Amniotic epithelial cell (primary cell): ENCODE data around the gene NAA25.

Experiments used
- DNase-seq: peaks from one replicate; pipeline ENCODE4 v3.0.0-alpha.2; 2010; ENCODE audit warnings: low read depth

NAA25 gene

GRCh38 chr12:112108202-112109079 is at the start of gene NAA25:
NAA25 (minus strand) TSS chr12:112108783; CDS start chr12:112108773, 10 bp downstream.
- peak; percentile 70 for DNase-seq

GRCh38 chr12:112153893-112154219 is 45.3 kb upstream of the NAA25 start:
- DNase-seq = no peak

GRCh38 chr12:112153181-112153892 is 44.8 kb upstream of the NAA25 start:
- DNase-seq = no peak

- no peak for DNase-seq
Measured at GRCh38 chr12:112151766-112152541, 43.4 kb upstream of the NAA25 start.

GRCh38 chr12:112149596-112149995 is 41.0 kb upstream of the NAA25 start:
- no peak for DNase-seq

GRCh38 chr12:112148031-112148513 is 39.5 kb upstream of the NAA25 start:
- DNase-seq = peak; percentile 89

GRCh38 chr12:112146123-112146522 is 37.5 kb upstream of the NAA25 start:
- DNase-seq = no peak

GRCh38 chr12:112140728-112141127 is 32.1 kb upstream of the NAA25 start:
- DNase-seq = peak; percentile 97

- no peak for DNase-seq
Measured at GRCh38 chr12:112134731-112135130, 26.1 kb upstream of the NAA25 start.

- no peak for DNase-seq
Measured at GRCh38 chr12:112133418-112133817, 24.8 kb upstream of the NAA25 start.

GRCh38 chr12:112131686-112132085 is 23.1 kb upstream of the NAA25 start:
- DNase-seq = peak; percentile 56

GRCh38 chr12:112130441-112130998 is 21.9 kb upstream of the NAA25 start:
- DNase-seq = peak; percentile 82

GRCh38 chr12:112126911-112127310 is 18.3 kb upstream of the NAA25 start:
- DNase-seq = peak; percentile 52

- DNase-seq = no peak
Measured at GRCh38 chr12:112126000-112126438, 17.4 kb upstream of the NAA25 start.

GRCh38 chr12:112125250-112125999 is 16.8 kb upstream of the NAA25 start, which contains the start of gene TRAFD1:
TRAFD1 (plus strand) TSS chr12:112125560; CDS start chr12:112130523, 4,963 bp downstream.
- DNase-seq = peak; percentile 94

- no peak for DNase-seq
Measured at GRCh38 chr12:112124918-112125249, 16.3 kb upstream of the NAA25 start.

GRCh38 chr12:112122823-112123690 is 14.5 kb upstream of the NAA25 start:
- DNase-seq = peak; percentile 89

- peak; percentile 93 for DNase-seq
Measured at GRCh38 chr12:112121780-112122565, 13.4 kb upstream of the NAA25 start.

- DNase-seq = peak; percentile 34
Measured at GRCh38 chr12:112117685-112118084, 9.1 kb upstream of the NAA25 start.
